Panc1 (cell line): ENCODE data around the gene RANBP3.

Source experiments
- POLR2AphosphoS5 ChIP-seq: IDR thresholded peaks from 2 replicates; pipeline ENCODE4 v1.6.1; 2012; ENCODE audit warnings: mild to moderate bottlenecking, low read depth, low read length, moderate library complexity
- TF ChIP-seq, protein P1 (sequence below): fragments of 450-650 bp; IDR thresholded peaks from 2 replicates; pipeline ENCODE4 v1.5.1; 2017; ENCODE audit warnings: mild to moderate bottlenecking

DNA sequence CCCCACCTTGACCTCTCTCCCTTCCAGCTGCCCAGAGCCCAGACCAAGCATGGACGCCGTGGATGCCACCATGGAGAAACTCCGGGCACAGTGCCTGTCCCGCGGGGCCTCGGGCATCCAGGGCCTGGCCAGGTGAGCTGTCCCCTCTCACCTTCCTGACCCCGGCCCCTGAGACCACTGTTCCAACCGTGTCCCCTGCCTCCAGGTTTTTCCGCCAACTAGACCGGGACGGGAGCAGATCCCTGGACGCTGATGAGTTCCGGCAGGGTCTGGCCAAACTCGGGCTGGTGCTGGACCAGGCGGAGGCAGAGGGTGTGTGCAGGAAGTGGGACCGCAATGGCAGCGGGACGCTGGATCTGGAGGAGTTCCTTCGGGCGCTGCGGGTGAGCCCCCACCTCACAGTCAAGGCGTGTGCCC lies 63.6 kb downstream of the RANBP3 start:
- TF ChIP-seq, protein P1, sequence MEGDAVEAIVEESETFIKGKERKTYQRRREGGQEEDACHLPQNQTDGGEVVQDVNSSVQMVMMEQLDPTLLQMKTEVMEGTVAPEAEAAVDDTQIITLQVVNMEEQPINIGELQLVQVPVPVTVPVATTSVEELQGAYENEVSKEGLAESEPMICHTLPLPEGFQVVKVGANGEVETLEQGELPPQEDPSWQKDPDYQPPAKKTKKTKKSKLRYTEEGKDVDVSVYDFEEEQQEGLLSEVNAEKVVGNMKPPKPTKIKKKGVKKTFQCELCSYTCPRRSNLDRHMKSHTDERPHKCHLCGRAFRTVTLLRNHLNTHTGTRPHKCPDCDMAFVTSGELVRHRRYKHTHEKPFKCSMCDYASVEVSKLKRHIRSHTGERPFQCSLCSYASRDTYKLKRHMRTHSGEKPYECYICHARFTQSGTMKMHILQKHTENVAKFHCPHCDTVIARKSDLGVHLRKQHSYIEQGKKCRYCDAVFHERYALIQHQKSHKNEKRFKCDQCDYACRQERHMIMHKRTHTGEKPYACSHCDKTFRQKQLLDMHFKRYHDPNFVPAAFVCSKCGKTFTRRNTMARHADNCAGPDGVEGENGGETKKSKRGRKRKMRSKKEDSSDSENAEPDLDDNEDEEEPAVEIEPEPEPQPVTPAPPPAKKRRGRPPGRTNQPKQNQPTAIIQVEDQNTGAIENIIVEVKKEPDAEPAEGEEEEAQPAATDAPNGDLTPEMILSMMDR = no peak
- no peak for TF ChIP-seq POLR2AphosphoS5
